SK-N-SH treated with all-trans-retinoic acid at 6 μM for 48 hours (cell line): ENCODE measurements around the gene ADGRL2.
A peak's percentile ranks its signal among the peaks of the same experiment; 100 is the strongest.

ENCODE experiments used
- ATAC-seq: fragments of 200-7000 bp; cut with Tn5 transposase; 3 replicates; pipeline ENCODE4 v1.9.1; 2020; ENCODE audit warnings: mild to moderate bottlenecking, moderate library complexity
- ARNTL ChIP-seq: fragments of 450-650 bp; formaldehyde crosslinking; IDR thresholded peaks from 2 replicates; pipeline ENCODE4 v1.5.0; 2020; ENCODE audit warnings: low read depth, mild to moderate bottlenecking, moderate library complexity, borderline replicate concordance
- BACH2 ChIP-seq: fragments of 250-450 bp; sonication (Bioruptor Pico); IDR thresholded peaks from 2 replicates; pipeline ENCODE4 v1.9.0; 2021; ENCODE audit warnings: mild to moderate bottlenecking, borderline replicate concordance
- CREB5 ChIP-seq: fragments of 250-450 bp; sonication (Bioruptor Pico); IDR thresholded peaks from 2 replicates; pipeline ENCODE4 v1.5.1; 2020; ENCODE audit warnings: low read depth, mild to moderate bottlenecking, moderate library complexity
- CSDC2 ChIP-seq: fragments of 250-450 bp; sonication (Bioruptor Pico); IDR thresholded peaks from 2 replicates; pipeline ENCODE4 v1.5.0; 2020; ENCODE audit warnings: mild to moderate bottlenecking, moderate library complexity
- CSRNP3 ChIP-seq: fragments of 250-450 bp; sonication (Bioruptor Pico); IDR thresholded peaks from 2 replicates; pipeline ENCODE4 v1.5.1; 2021; ENCODE audit warnings: mild to moderate bottlenecking, moderate library complexity
- ESRRG ChIP-seq: fragments of 250-450 bp; sonication (Bioruptor Pico); IDR thresholded peaks from 2 replicates; pipeline ENCODE4 v1.6.1; 2021; ENCODE audit warnings: mild to moderate bottlenecking
- GLIS3 ChIP-seq: fragments of 250-450 bp; sonication (Bioruptor Pico); IDR thresholded peaks from 2 replicates; pipeline ENCODE4 v1.5.0; 2020; ENCODE audit warnings: mild to moderate bottlenecking, moderate library complexity
- ISL1 ChIP-seq: fragments of 250-450 bp; sonication (Bioruptor Pico); IDR thresholded peaks from 2 replicates; pipeline ENCODE4 v2.1.2; 2022; ENCODE audit warnings: mild to moderate bottlenecking, moderate library complexity
- OSR1 ChIP-seq: fragments of 250-450 bp; sonication (Bioruptor Pico); IDR thresholded peaks from 2 replicates; pipeline ENCODE4 v1.8.0; 2022; ENCODE audit warnings: moderate library complexity, mild to moderate bottlenecking, inconsistent platforms
- POU6F1 ChIP-seq: fragments of 250-450 bp; sonication (Bioruptor Pico); IDR thresholded peaks from 2 replicates; pipeline ENCODE4 v1.8.0; 2021; ENCODE audit warnings: low read depth, mild to moderate bottlenecking, moderate library complexity, borderline replicate concordance
- RARB ChIP-seq: fragments of 250-450 bp; sonication (Bioruptor Pico); IDR thresholded peaks from 2 replicates; pipeline ENCODE4 v1.8.0; 2021; ENCODE audit warnings: mild to moderate bottlenecking, moderate library complexity
- SNAI2 ChIP-seq: fragments of 250-450 bp; sonication (Bioruptor Pico); IDR thresholded peaks from 2 replicates; pipeline ENCODE4 v1.5.0; 2020; ENCODE audit warnings: mild to moderate bottlenecking, moderate library complexity
- TCF4 ChIP-seq: fragments of 250-450 bp; sonication (Bioruptor Pico); IDR thresholded peaks from 2 replicates; pipeline ENCODE4 v1.8.0; 2021; ENCODE audit warnings: mild to moderate bottlenecking, moderate library complexity, borderline replicate concordance
- TOX ChIP-seq: fragments of 250-450 bp; sonication (Bioruptor Pico); IDR thresholded peaks from 2 replicates; pipeline ENCODE4 v1.8.0; 2021; ENCODE audit warnings: mild to moderate bottlenecking, moderate library complexity, borderline replicate concordance
- TSHZ2 ChIP-seq: fragments of 250-450 bp; sonication (Bioruptor Pico); IDR thresholded peaks from 2 replicates; pipeline ENCODE4 v1.5.0; 2020; ENCODE audit warnings: mild to moderate bottlenecking, moderate library complexity
- ZC3H10 ChIP-seq: fragments of 250-450 bp; sonication (Bioruptor Pico); IDR thresholded peaks from 2 replicates; pipeline ENCODE4 v1.5.1; 2021; ENCODE audit warnings: mild to moderate bottlenecking, moderate library complexity
- ZFP3 ChIP-seq: fragments of 250-450 bp; sonication (Bioruptor Pico); IDR thresholded peaks from 2 replicates; pipeline ENCODE4 v1.5.0; 2020; ENCODE audit warnings: mild to moderate bottlenecking, moderate library complexity
- ZFP30 ChIP-seq: fragments of 450-650 bp; formaldehyde crosslinking; IDR thresholded peaks from 2 replicates; pipeline ENCODE4 v1.5.0; 2022; ENCODE audit warnings: mild to moderate bottlenecking, moderate library complexity
- ZNF565 ChIP-seq: fragments of 450-650 bp; formaldehyde crosslinking; conservative IDR thresholded peaks from 2 replicates; pipeline ENCODE4 v1.5.0; 2020; ENCODE audit warnings: low read depth, mild to moderate bottlenecking, moderate library complexity
- ZNF70 ChIP-seq: fragments of 450-650 bp; formaldehyde crosslinking; IDR thresholded peaks from 2 replicates; pipeline ENCODE4 v1.5.0; 2020; ENCODE audit warnings: mild to moderate bottlenecking, moderate library complexity
- ZNF8 ChIP-seq: fragments of 450-650 bp; formaldehyde crosslinking; IDR thresholded peaks from 2 replicates; pipeline ENCODE4 v1.5.0; 2020; ENCODE audit warnings: mild to moderate bottlenecking, moderate library complexity

The ADGRL2 gene

GRCh38 chr1:81921344-81921743, 120.6 kb downstream of the ADGRL2 start:
- no peak for ATAC-seq
- TF ChIP-seq ESRRG (CRISPR knock-in tag) (no peak), ARNTL (CRISPR knock-in tag) (no peak), SNAI2 (CRISPR knock-in tag) (no peak), OSR1 (CRISPR knock-in tag) (no peak), ZFP30 (CRISPR knock-in tag) (no peak), ZC3H10 (no peak), CSRNP3 (CRISPR knock-in tag) (no peak), ZNF565 (CRISPR knock-in tag) (no peak), ZNF8 (CRISPR knock-in tag) (no peak)

GRCh38 chr1:81921851-81922462, 121.2 kb downstream of the ADGRL2 start:
- TF ChIP-seq ESRRG (CRISPR knock-in tag) (no peak), GLIS3 (no peak), TOX (CRISPR knock-in tag) (no peak), TSHZ2 (no peak), ZNF565 (CRISPR knock-in tag) (no peak), ARNTL (CRISPR knock-in tag) (no peak), CSDC2 (no peak), POU6F1 (CRISPR knock-in tag) (no peak), SNAI2 (CRISPR knock-in tag) (no peak), TCF4 (CRISPR knock-in tag) (no peak), ZC3H10 (no peak), ZFP30 (CRISPR knock-in tag) (no peak), OSR1 (CRISPR knock-in tag) (no peak), ZFP3 (CRISPR knock-in tag) (no peak), CREB5 (no peak), BACH2 (no peak), ZNF8 (CRISPR knock-in tag) (no peak)
- peak; percentile 34; the same call in 1 of the 3 replicates for ATAC-seq

GRCh38 chr1:81922955-81923354, 122.2 kb downstream of the ADGRL2 start:
- no peak for TF ChIP-seq ZNF70 (CRISPR knock-in tag)
- peak; percentile 20; the same call in 1 of the 2 replicates for TF ChIP-seq ISL1 (CRISPR knock-in tag)
- TF ChIP-seq, all 23 proteins: peak for 1
- no peak for ATAC-seq

GRCh38 chr1:81929106-81929505, 128.4 kb downstream of the ADGRL2 start:
- ATAC-seq = no peak
- no peak for TF ChIP-seq CSDC2
- TF ChIP-seq GLIS3 = no peak
- no peak for TF ChIP-seq ZNF8 (CRISPR knock-in tag)
- TF ChIP-seq ZC3H10 = no peak
- TF ChIP-seq RARB (CRISPR knock-in tag) = no peak
- no peak for TF ChIP-seq CSRNP3 (CRISPR knock-in tag)
- TF ChIP-seq OSR1 (CRISPR knock-in tag) = no peak
- TF ChIP-seq, all 23 proteins: peak for 0
